NCI-H748 (cell line): ENCODE results near the gene OR6J1.
A peak's percentile ranks its signal among the peaks of the same experiment; 100 is the strongest.
"Not testable (repeated sequence)": the region's sequence is repeated elsewhere in the genome, so short reads cannot be mapped to it uniquely, and the experiment has no call there.

Experiments
- DNase-seq: peaks from one replicate; lab custom pipeline; 2025; ENCODE audit not compliant: unreplicated experiment; lab: John Stamatoyannopoulos, UW

The OR6J1 gene

DNA sequence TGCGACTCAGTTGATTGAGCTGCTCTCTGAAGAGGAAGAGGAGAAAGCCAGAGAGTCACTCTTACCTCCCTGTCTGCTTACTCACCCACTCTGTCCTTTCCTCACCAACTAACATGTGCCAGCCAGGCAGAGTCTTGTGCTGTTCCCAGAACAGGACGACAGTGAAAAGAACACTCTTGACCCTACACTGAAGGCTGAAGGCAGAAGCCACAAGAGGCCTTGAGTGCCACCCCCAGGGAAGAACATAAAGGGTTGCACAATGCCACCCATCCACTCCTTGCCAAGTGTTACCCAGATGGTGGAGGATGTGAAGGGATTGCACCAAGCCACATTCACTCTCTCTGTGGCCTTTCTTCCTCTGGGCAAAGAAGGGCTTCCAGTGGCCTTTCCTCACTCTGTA, 33.2 kb downstream of the OR6J1 start:
- DNase-seq, result no peak

GRCh38 chr14:22607291-22607690, 36.9 kb downstream of the OR6J1 start:
- DNase-seq, result no peak

DNA sequence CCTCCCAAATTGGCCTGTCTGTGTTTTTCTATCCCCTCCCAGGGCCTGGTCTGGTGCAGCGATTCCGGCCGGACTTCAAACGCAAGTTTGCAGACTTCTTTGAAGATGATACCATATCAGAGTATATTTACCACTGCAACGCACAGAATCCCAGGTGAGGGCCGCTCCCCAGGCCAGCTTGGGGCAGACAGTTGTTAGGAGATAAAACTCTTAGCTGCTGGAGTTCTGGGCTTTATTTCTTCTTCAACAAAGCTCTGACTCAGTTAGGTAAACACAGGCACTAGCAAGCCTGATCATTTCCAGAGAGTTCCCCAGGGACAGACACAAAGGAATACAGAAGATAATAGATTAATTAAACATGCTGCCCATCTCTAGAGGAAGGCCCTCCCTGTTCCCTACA, 37.8 kb downstream of the OR6J1 start:
- DNase-seq, result peak; percentile 43

- no peak for DNase-seq
These were observed 41.3 kb downstream of the OR6J1 start for GRCh38 chr14:22602862-22603261.

DNA sequence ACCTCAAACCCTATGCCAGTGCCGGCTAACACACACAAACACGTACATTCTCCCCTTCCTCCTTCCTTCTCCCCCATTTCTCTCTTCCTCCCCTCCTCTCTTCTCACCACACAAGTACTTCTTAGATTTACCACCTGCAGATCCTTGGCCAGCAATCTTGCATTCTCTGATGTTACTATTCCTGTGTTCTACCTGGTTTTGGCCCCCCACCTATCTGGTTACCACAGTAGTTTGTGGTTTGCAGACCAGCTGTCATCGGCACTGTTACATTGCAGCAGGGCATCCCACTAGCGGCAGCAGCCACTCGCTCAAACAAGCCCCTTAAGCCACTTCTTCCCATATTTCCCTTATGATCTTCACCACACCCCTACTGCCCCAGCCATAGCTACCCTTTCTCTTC, 42.2 kb downstream of the OR6J1 start:
- no peak for DNase-seq

DNA sequence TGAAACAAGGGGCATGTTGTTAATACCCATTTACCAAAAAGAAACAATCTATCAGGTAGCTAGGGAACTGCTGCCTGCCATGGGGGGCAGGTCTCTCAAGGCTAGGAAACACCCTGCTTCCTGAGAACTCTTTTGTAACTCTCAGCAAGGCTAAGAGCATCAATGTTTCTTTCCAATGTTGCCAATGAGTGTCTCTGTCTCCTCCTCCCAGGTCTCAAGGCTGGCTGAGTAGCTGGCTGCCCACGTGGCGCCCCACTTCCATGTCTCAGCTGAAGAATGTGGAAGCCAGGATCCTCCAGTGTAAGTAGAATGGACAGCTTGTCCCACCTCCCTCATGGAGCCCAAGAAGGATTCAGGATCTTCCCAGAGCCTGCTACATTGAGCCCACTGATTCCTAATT, 42.7 kb downstream of the OR6J1 start:
- DNase-seq, result no peak

- no peak for DNase-seq
These were observed 44.1 kb downstream of the OR6J1 start for GRCh38 chr14:22600027-22600426.

DNA sequence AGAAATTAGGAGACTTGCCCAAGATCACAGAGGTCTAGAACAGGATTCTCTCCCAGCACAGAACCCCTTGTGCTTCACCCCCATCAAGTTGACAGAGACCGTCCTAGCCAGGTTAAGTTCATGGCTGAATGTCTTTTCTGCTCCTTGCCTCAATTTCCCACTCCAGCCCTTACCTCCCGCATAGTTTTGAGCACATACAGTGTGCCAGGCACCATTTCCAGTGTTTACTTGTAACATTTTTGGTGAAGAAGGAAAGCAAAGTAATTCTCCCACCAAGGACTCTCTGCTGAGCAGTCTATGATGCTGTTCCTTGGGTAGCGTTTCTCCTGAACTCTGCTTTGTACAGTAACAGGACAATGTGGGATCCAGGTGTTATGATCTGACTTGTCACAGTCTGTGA, 44.8 kb downstream of the OR6J1 start:
- DNase-seq, result no peak

- peak; percentile 47 for DNase-seq
These were observed 45.3 kb downstream of the OR6J1 start for GRCh38 chr14:22598896-22599244.

GRCh38 chr14:22598099-22598895, 45.9 kb downstream of the OR6J1 start, which contains the start of gene ABHD4:
Gene ABHD4 (plus strand): TSS chr14:22598300. CDS start chr14:22598307, 7 bp downstream.
- DNase-seq, result peak; percentile 60

GRCh38 chr14:22597771-22598098, 46.4 kb downstream of the OR6J1 start:
- no peak for DNase-seq

- DNase-seq, result no peak
These were observed 46.9 kb downstream of the OR6J1 start for GRCh38 chr14:22597265-22597664.

DNA sequence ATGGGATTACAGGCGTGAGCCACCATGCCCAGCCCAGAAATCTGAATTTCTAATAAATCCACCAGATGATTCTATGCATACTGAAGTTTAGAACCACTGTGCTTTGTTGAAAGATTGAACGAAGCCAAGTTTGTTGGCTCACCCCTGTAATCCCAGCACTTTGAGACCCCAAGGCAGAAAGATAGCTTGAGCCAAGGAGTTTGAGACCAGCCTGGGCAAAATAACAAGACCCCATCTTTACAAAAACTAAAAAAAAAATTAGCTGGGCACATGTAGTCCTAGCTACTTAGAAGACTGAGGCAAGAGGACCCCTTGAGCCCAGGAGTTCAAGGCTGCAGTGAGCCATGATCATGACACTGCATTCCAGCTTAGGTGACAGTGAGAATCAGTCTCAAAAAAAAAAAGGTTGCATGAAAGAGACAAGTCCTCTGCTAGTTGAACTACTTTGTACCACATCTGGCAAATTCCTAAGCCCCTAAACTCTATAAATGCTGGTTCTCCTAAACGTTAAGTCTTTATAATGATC, 47.7 kb downstream of the OR6J1 start:
- DNase-seq, result no peak

GRCh38 chr14:22594156-22594716, 49.9 kb downstream of the OR6J1 start:
- DNase-seq, result no peak

GRCh38 chr14:22593601-22594000, 50.6 kb downstream of the OR6J1 start:
- DNase-seq, result no peak

- DNase-seq, result no peak
These were observed 51.0 kb downstream of the OR6J1 start for GRCh38 chr14:22593189-22593588.

DNA sequence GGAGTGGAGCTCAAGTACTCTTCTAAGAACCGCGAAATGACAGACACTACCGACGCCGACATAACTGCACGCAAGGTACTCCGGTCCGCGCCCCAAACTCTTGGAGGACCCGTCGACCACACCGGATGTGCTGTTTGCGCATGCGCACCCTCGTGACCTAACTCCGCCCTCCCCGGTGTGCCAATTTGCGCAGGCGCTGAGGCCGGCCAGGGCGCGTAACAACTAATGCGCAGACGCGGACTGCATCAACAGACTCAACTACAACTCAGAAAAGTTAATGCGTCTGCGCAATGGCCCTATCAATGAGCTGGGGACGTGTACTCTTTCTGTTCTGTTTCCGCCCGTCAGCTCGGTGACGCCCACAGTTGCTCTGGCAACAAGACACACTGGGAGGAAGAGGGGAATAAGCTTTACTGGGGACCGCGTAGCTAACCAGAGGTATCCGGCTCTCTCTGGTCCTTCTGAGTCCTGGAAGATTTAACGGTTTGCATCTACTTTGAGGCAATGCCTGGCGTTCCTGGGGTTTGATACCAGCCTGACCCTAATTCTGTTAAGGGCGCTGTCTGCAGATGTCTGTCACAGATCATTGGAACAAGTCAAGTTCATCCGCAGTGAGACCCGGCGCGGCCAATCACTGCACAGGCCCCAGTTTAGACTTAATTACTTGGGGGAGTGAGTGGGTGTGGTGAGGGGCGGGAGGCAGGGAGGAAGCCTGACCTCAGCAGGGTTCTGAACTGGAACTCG, 54.9 kb downstream of the OR6J1 start, which contains the start of gene DAD1:
TSS of gene DAD1 (minus strand) at position 129 of the 744 bp plus-strand sequence. CDS start at position 62, 67 bp downstream.
- DNase-seq, result peak; percentile 99

DNA sequence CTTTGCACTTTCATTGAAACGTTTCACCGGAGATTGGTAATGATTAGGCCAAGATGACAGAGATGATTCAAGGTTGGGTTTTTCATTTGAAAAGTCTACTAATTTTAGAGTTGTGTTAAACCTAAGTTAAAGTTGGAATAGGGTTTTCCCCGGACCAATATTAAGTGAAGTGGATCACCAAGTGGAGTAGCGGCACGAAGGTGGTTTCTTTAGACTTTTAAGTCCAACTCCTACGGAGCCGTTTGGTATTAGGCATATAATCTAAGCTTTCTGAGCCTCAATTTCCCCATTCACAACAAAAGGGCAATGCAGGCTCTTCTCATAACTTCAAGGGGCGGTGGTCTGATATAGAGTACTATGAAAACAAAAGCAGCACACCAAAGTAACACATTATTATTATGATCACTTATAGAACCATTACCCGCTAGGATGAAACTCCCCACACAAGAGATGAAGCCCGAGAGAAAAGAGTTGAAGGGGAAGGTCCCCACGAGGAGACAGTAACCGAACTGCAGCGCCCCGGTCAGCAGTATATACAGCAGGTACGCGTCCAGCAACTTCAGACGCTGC, 55.5 kb downstream of the OR6J1 start:
- no peak for DNase-seq

GRCh38 chr14:22587677-22588422, 56.3 kb downstream of the OR6J1 start:
- DNase-seq, result not testable (repeated sequence)

DNA sequence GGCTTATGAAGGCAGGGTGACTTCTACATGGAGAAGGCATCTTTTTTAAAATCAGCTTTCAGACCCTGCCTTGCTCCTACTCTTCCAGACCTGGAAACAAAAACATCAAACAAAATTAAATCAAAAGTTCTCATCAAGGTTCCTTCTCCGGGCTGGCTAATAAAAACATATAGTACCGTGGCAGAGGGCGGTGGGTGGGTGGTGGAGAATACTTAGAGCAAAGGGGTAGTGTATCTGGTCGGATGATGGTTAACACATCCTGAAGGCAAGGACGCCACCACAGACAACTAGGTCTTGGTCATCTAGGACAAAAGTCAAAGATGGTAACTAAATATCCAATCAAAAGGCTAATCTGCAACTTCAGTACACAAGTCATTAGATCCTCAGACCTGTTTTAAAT, 56.9 kb downstream of the OR6J1 start:
- no peak for DNase-seq

DNA sequence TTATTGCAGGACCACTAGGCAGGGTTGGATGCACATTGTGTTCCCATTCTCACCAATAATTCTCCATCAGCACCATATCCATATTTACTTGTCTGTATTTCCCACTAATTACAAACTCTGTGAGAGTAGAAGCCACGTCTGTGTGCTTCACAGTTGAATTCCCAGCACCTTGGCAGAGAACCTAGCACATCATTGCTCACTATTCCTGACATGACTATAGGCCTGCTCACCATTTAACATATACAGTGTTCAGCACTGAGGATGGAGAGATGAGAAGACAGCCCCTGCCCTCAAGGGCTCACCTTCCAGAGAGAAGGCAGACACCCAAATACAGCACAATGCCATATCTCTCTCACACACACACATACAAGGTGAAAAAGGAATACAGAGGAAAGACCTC, 60.2 kb downstream of the OR6J1 start:
- DNase-seq, result no peak
